Suprapubic skin (tissue), 4 donors: ENCODE measurements around the gene FABP1. TPM values are rescaled to one million over a fixed set of nuclear protein-coding genes. Genes with fewer than 3 reads are reported as not detected.

Experiments
- DNase-seq, 2 donors: peaks; one replicate each; pipeline ENCODE4 v3.0.0-alpha.2; 2019; ENCODE audit warnings: low spot score in 2 of 2
- H3K27ac ChIP-seq: fragments of 200-600 bp; sonication (generic); one replicate; pipeline ENCODE4 v1.5.1; 2019
- H3K27me3 ChIP-seq: fragments of 200-600 bp; sonication (generic); one replicate; pipeline ENCODE4 v1.5.1; 2019
- H3K36me3 ChIP-seq: fragments of 200-600 bp; sonication (generic); one replicate; pipeline ENCODE4 v1.5.1; 2019
- H3K4me1 ChIP-seq: fragments of 200-600 bp; sonication (generic); one replicate; pipeline ENCODE4 v1.5.1; 2019
- H3K4me3 ChIP-seq: fragments of 200-600 bp; sonication (generic); one replicate; pipeline ENCODE4 v1.5.1; 2019; ENCODE audit warnings: mild to moderate bottlenecking
- H3K9me3 ChIP-seq: fragments of 200-600 bp; sonication (generic); one replicate; pipeline ENCODE4 v1.5.1; 2019
- CTCF ChIP-seq, 2 donors: fragments of 200-600 bp in 1 of 2; fragments of 450-650 bp in 1 of 2; sonication (generic) in 1 of 2; IDR thresholded peaks; one replicate each; pipeline ENCODE4 v1.5.1; 2016 to 2019; ENCODE audit warnings: antibody characterized with exemption in 2 of 2, mild to moderate bottlenecking in 1 of 2, moderate library complexity in 1 of 2
- EP300 ChIP-seq: sonication (generic); formaldehyde crosslinking; IDR thresholded peaks from one replicate; pipeline ENCODE4 v1.6.1; 2017; ENCODE audit warnings: antibody characterized with exemption
- POLR2A ChIP-seq, 2 donors: fragments of 450-650 bp; IDR thresholded peaks; one replicate each; pipeline ENCODE4 v1.6.1; 2017; ENCODE audit warnings: antibody characterized with exemption in 2 of 2, mild to moderate bottlenecking in 2 of 2, moderate library complexity in 2 of 2
- POLR2AphosphoS5 ChIP-seq, 3 donors: sonication (generic); formaldehyde crosslinking; IDR thresholded peaks; one replicate each; pipeline ENCODE4 v1.6.1; 2017; ENCODE audit warnings: antibody characterized with exemption in 3 of 3
- WGBS: methylation state at CpG from one replicate; pipeline ENCODE4 v1.1.5; 2018; 5-methylcytosine and 5-hydroxymethylcytosine counted together
- total RNA-seq, 4 donors: library from RNA; depleted of rRNA; stranded (reverse); fragments of >200 nt; gene quantifications; one replicate each; pipeline ENCODE4 v1.1.0, GENCODE V29; 2016

Gene FABP1
- total RNA-seq, 4 donors from 2014 or later, result 6.8 TPM; not detected in 3

DNA sequence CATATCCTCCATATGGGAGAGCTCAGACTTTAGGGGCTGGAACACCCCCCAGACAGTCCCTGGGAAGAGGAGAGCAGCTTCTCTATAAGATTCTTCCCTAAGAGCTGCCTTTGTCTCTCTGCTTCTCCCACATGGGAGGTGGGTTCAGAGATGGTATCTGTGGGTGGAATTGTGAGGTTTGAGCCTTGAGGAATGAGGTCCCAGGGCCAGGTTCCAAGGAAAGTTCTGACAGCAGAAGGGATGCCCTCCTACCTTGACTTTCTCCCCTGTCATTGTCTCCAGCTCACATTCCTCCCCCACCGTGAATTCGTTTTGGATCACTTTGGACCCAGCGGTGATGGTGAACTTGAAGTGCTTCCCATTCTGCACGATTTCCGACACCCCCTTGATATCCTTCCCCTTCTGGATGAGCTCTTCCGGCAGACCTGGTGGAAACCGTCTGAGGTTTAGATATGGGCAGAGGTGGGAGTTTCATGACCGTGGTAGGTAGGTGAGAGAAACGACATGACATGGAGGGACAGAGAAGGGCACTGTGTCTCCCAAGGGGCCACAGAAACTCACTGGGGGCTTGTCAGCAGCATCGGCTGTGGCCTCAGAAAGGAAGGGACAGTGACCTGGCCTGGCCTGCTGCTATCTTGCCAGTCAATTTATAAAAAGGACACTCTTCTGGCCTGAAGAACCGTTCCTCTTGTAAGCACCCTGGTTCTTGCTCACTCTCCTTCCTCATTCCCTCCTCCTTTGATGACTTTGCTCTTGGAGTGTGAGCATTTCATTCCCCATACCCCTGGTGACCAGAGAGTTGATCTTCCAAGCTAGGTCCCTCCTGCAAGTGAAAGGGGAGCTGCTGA, 1.7 kb downstream of the FABP1 start:
- Histone ChIP-seq H3K36me3 (no peaks in the 10 kb centered on the region), H3K27me3 (peaks cover 3% of the 10 kb centered on the region), H3K9me3 (no peaks in the 10 kb centered on the region), H3K4me3 (no peak overlapping the region), H3K4me1 (no peaks in the 10 kb centered on the region), H3K27ac (no peak overlapping the region)
- 91% methylated on average over 11 of the region's 11 CpGs for WGBS
- TF ChIP-seq POLR2AphosphoS5 (IDR thresholded peaks at IDR 0.05) (no peak), POLR2A (IDR thresholded peaks at IDR 0.05) (no peak), CTCF (IDR thresholded peaks at IDR 0.05) (no peak), EP300 (no peak)
- no peak for DNase-seq

GRCh38 chr2:88125344-88125923, 2.4 kb downstream of the FABP1 start:
- Histone ChIP-seq H3K27me3 (peaks cover 3% of the 10 kb centered on the region), H3K27ac (no peak overlapping the region), H3K9me3 (no peaks in the 10 kb centered on the region), H3K4me3 (no peak overlapping the region), H3K4me1 (no peaks in the 10 kb centered on the region), H3K36me3 (no peaks in the 10 kb centered on the region)
- DNase-seq, result no peak
- no peak for TF ChIP-seq POLR2A (IDR thresholded peaks at IDR 0.05)
- no peak for TF ChIP-seq CTCF (IDR thresholded peaks at IDR 0.05)
- TF ChIP-seq EP300, result no peak
- no peak for TF ChIP-seq POLR2AphosphoS5 (IDR thresholded peaks at IDR 0.05)
- 81% methylated on average over 3 of the region's 3 CpGs for WGBS

DNA sequence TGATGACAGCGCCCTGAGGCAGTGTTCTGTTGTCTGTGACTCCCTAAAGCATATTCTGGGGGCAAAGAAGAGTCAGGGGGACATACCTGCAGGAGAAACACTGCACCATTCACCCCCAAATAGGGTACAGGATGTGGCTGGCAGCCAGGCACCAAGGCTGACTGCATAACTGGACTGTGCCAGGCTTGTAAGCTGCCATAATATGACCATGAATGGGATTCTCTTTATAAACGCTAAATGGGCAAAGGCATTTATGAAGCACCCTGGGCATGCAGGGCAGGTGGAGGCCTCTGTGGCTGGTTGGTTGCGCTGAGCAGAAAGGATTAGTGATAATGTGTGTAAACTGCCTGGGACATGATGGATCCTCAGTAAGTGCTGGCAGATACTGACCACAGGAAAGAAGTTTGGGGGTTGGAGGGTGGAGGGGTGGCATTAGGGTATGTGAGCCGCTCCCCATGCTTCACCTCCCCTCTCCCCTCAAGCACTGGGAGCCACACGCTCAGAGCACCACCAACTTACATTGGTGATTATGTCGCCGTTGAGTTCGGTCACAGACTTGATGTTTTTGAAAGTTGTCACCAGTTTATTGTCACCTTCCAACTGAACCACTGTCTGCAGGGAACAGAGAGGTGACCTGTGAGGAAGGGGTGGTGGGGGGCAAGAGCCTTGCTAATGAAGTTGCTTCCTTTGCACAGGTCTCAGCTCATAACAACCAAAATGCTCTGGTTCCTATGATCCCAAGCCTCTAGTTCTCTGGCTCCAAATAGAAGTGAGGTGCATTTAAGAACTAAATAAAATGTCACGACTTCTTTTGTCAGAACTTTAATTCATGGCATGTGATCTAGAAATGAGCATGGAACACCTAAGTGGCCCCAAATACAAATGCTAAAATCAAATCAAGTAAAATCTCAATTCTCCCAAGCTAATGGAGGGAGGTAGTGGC, 3.6 kb downstream of the FABP1 start:
- no peak for TF ChIP-seq POLR2AphosphoS5 (IDR thresholded peaks at IDR 0.05)
- no peaks in the 10 kb centered on the region for H3K9me3 ChIP-seq
- peaks cover 3% of the 10 kb centered on the region for H3K27me3 ChIP-seq
- H3K36me3 ChIP-seq, result no peaks in the 10 kb centered on the region
- H3K4me3 ChIP-seq, result no peak overlapping the region
- H3K4me1 ChIP-seq, result no peaks in the 10 kb centered on the region
- DNase-seq, result no peak
- WGBS, result 90% methylated on average over 9 of the region's 9 CpGs
- no peak overlapping the region for H3K27ac ChIP-seq

DNA sequence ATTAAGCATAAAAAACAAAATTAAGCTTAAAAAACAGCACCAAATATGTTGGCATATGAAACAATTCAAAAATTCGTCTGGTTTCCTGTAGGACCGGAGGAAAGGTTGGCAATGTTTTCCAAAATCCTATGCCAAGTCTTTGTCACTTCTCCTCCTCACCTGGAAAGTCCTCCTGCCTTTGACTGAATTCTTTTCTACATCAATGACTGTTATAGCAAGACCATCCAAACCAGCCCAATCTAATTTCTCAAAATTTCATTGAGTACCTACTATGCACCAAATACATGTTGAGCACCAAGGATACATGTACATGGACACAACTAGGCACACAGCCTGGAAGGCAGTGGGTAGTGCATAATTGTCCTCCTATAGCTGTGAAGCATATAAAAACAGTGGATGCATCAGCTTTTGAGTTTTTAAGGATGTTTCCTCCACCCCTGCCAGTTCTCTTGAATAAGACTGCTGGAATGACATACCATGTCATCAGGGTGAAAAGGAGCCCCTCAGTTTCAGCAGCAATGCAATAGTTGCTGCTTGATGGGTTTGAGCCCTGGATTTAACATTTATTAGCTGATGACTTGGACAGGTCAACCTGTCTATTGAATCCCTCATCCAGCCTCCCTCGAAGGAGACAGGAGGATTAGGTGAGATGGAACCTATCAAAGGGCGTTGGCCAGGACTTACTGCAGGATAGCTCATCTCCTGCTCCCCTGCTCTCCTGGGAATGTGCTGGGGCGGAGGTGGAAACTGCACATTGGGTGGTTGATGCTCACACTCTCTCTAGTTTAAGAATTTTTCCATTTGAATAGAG, 4.5 kb downstream of the FABP1 start:
- Histone ChIP-seq H3K36me3 (no peaks in the 10 kb centered on the region), H3K27me3 (peaks cover 4% of the 10 kb centered on the region), H3K9me3 (no peaks in the 10 kb centered on the region), H3K4me3 (no peak overlapping the region), H3K4me1 (no peaks in the 10 kb centered on the region), H3K27ac (no peak overlapping the region)
- WGBS, result 52% methylated on average over 5 of the region's 5 CpGs
- DNase-seq, result no peak
- no peak for TF ChIP-seq CTCF (IDR thresholded peaks at IDR 0.05)
- TF ChIP-seq EP300, result no peak
- TF ChIP-seq POLR2A (IDR thresholded peaks at IDR 0.05), result no peak
- TF ChIP-seq POLR2AphosphoS5 (IDR thresholded peaks at IDR 0.05), result no peak
